ENCODE measurements around the gene KDM2A.

The KDM2A gene

GRCh38 chr11:67270256-67271204 is 151.5 kb downstream of the KDM2A start:
- DNase-seq (ENCODE audit: low read depth), result no peak
- peak overlapping the region; percentile 39 for H3K4me3 ChIP-seq (ENCODE audit: low read depth, low read length)
- TF ChIP-seq CTCF (conservative IDR thresholded peaks at IDR 0.05; ENCODE audit: low read depth, low read length), result no peak

- H3K4me3 ChIP-seq (ENCODE audit: low read depth, low read length), result no peak overlapping the region
- DNase-seq (ENCODE audit: low read depth), result no peak
- no peak for TF ChIP-seq CTCF (conservative IDR thresholded peaks at IDR 0.05; ENCODE audit: low read depth, low read length)
Measured at GRCh38 chr11:67271205-67271540, 152.1 kb downstream of the KDM2A start.

GRCh38 chr11:67271541-67272284 is 152.7 kb downstream of the KDM2A start:
- TF ChIP-seq CTCF (conservative IDR thresholded peaks at IDR 0.05; ENCODE audit: low read depth, low read length), result no peak
- H3K4me3 ChIP-seq (ENCODE audit: low read depth, low read length), result no peak overlapping the region
- no peak for DNase-seq (ENCODE audit: low read depth)

- no peak for TF ChIP-seq CTCF (conservative IDR thresholded peaks at IDR 0.05; ENCODE audit: low read depth, low read length)
- H3K4me3 ChIP-seq (ENCODE audit: low read depth, low read length), result no peak overlapping the region
- no peak for DNase-seq (ENCODE audit: low read depth)
Measured at GRCh38 chr11:67272327-67273259, 153.5 kb downstream of the KDM2A start.

GRCh38 chr11:67273260-67273990 is 154.4 kb downstream of the KDM2A start:
- no peak for DNase-seq (ENCODE audit: low read depth)
- TF ChIP-seq CTCF (conservative IDR thresholded peaks at IDR 0.05; ENCODE audit: low read depth, low read length), result no peak
- no peak overlapping the region for H3K4me3 ChIP-seq (ENCODE audit: low read depth, low read length)

All from choroid plexus epithelial cell (primary cell).